Measurements from ENCODE around the gene CADPS2. TPM values are rescaled to one million over a fixed set of nuclear protein-coding genes. Genes with fewer than 3 reads are reported as not detected.

The CADPS2 gene
- total RNA-seq, 1 donor from 2014 or later = 3.1 TPM

DNA sequence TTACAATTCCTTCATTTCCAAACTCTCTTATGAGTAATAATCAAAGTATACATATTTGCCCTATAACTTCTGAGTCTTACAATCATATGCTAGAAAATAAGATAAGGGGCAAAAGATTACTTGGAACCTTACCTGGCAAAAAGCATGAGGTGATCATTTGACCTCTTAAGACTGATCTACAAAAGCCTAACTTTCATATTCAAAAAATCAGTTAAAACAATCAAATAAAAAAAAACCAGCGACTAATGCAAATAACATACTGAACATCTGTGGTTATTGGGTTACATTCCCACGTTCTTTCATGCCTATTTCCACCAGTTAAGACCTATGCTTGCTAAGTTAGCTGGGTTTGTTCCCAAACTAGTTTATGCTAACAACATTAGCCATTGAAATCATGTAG is 375.0 kb downstream of the CADPS2 start:
- Mint-ChIP-seq H3K27ac (ENCODE audit: unreplicated experiment) (no peak overlapping the region), H3K4me3 (no peak overlapping the region), H3K4me1 (no peaks in the 10 kb centered on the region), H3K9me3 (no peaks in the 10 kb centered on the region), H3K27me3 (ENCODE audit: low read depth) (no peaks in the 10 kb centered on the region), H3K36me3 (ENCODE audit: low read depth) (no peaks in the 10 kb centered on the region)
- TF ChIP-seq, protein P1, sequence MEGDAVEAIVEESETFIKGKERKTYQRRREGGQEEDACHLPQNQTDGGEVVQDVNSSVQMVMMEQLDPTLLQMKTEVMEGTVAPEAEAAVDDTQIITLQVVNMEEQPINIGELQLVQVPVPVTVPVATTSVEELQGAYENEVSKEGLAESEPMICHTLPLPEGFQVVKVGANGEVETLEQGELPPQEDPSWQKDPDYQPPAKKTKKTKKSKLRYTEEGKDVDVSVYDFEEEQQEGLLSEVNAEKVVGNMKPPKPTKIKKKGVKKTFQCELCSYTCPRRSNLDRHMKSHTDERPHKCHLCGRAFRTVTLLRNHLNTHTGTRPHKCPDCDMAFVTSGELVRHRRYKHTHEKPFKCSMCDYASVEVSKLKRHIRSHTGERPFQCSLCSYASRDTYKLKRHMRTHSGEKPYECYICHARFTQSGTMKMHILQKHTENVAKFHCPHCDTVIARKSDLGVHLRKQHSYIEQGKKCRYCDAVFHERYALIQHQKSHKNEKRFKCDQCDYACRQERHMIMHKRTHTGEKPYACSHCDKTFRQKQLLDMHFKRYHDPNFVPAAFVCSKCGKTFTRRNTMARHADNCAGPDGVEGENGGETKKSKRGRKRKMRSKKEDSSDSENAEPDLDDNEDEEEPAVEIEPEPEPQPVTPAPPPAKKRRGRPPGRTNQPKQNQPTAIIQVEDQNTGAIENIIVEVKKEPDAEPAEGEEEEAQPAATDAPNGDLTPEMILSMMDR (conservative IDR thresholded peaks at IDR 0.05) = no peak
- no peak for DNase-seq (ENCODE audit: low read depth, low spot score)

GRCh38 chr7:122507591-122507990 is 378.7 kb downstream of the CADPS2 start:
- no peak for DNase-seq (ENCODE audit: low read depth, low spot score)
- TF ChIP-seq, protein P1 (conservative IDR thresholded peaks at IDR 0.05) = no peak
- Mint-ChIP-seq H3K9me3 (no peaks in the 10 kb centered on the region), H3K4me1 (no peaks in the 10 kb centered on the region), H3K4me3 (no peak overlapping the region), H3K27ac (ENCODE audit: unreplicated experiment) (no peak overlapping the region), H3K36me3 (ENCODE audit: low read depth) (no peaks in the 10 kb centered on the region), H3K27me3 (ENCODE audit: low read depth) (no peaks in the 10 kb centered on the region)

- Mint-ChIP-seq H3K27ac (ENCODE audit: unreplicated experiment) (no peak overlapping the region), H3K27me3 (ENCODE audit: low read depth) (no peaks in the 10 kb centered on the region), H3K9me3 (no peaks in the 10 kb centered on the region), H3K4me3 (no peak overlapping the region), H3K4me1 (no peaks in the 10 kb centered on the region), H3K36me3 (ENCODE audit: low read depth) (no peaks in the 10 kb centered on the region)
- DNase-seq (ENCODE audit: low read depth, low spot score) = no peak
- TF ChIP-seq, protein P1 (conservative IDR thresholded peaks at IDR 0.05) = no peak
Measured at GRCh38 chr7:122492007-122492406, 394.3 kb downstream of the CADPS2 start.

- Mint-ChIP-seq H3K4me1 (no peaks in the 10 kb centered on the region), H3K36me3 (ENCODE audit: low read depth) (no peaks in the 10 kb centered on the region), H3K9me3 (no peaks in the 10 kb centered on the region), H3K4me3 (no peak overlapping the region), H3K27ac (ENCODE audit: unreplicated experiment) (no peak overlapping the region), H3K27me3 (ENCODE audit: low read depth) (no peaks in the 10 kb centered on the region)
- DNase-seq (ENCODE audit: low read depth, low spot score) = no peak
- TF ChIP-seq, protein P1 (conservative IDR thresholded peaks at IDR 0.05) = no peak
Measured at GRCh38 chr7:122488241-122488640, 398.0 kb downstream of the CADPS2 start.

DNA sequence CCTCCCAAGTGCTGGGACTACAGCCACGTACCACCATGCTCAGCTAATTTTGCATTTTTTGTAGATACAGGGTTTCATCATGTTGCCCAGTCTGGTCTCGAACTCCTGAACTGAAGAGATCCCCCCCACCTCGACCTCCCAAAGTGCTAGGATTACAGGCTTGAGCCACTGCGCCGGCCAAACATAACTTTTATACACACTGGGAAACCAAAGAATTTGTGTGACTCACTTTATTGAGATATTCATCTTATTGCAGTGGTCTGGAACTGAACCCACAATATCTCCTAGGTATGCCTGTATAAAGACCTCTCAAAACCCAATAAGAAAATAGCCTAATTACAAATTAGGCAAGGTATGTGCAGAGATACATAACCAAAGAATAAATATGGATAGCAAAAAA is 399.1 kb downstream of the CADPS2 start:
- DNase-seq (ENCODE audit: low read depth, low spot score) = no peak
- Mint-ChIP-seq H3K9me3 (no peaks in the 10 kb centered on the region), H3K27ac (ENCODE audit: unreplicated experiment) (no peak overlapping the region), H3K36me3 (ENCODE audit: low read depth) (no peaks in the 10 kb centered on the region), H3K27me3 (ENCODE audit: low read depth) (no peaks in the 10 kb centered on the region), H3K4me3 (no peak overlapping the region), H3K4me1 (no peaks in the 10 kb centered on the region)
- TF ChIP-seq, protein P1 (conservative IDR thresholded peaks at IDR 0.05) = no peak

DNA sequence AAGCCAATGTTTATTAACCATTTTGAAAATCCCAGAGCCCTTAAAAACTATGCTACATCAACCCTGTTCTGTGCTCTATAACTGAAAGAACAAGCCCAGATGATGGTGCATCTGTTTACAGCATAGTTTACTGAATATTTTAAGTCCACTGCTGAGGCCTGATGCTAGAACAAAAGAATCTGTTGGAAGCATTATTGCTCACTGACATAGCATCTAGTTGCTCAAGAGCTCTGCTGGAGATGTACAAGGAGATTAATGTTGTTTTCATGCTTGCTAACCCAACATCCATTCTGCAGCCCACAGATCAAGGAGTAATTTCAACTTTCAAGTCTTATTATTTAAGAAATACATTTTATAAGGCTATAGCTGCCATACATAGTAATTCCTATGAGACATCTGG is 400.4 kb downstream of the CADPS2 start:
- Mint-ChIP-seq H3K27me3 (ENCODE audit: low read depth) (no peaks in the 10 kb centered on the region), H3K36me3 (ENCODE audit: low read depth) (no peaks in the 10 kb centered on the region), H3K27ac (ENCODE audit: unreplicated experiment) (no peak overlapping the region), H3K4me1 (no peaks in the 10 kb centered on the region), H3K9me3 (no peaks in the 10 kb centered on the region), H3K4me3 (no peak overlapping the region)
- no peak for DNase-seq (ENCODE audit: low read depth, low spot score)
- TF ChIP-seq, protein P1 (conservative IDR thresholded peaks at IDR 0.05) = no peak
